GM18907 (cell line): ENCODE data around the gene PCID2.
"Not testable (repeated sequence)": the region's sequence is repeated elsewhere in the genome, so short reads cannot be mapped to it uniquely, and the experiment has no call there.

ENCODE experiments used
- ATAC-seq: cut with Tn5 transposase; IDR thresholded peaks from one replicate; pipeline ENCODE4 v1.9.1; 2021; ENCODE audit warnings: mild to moderate bottlenecking, moderate library complexity; ENCODE audit not compliant: unreplicated experiment

The PCID2 gene

DNA sequence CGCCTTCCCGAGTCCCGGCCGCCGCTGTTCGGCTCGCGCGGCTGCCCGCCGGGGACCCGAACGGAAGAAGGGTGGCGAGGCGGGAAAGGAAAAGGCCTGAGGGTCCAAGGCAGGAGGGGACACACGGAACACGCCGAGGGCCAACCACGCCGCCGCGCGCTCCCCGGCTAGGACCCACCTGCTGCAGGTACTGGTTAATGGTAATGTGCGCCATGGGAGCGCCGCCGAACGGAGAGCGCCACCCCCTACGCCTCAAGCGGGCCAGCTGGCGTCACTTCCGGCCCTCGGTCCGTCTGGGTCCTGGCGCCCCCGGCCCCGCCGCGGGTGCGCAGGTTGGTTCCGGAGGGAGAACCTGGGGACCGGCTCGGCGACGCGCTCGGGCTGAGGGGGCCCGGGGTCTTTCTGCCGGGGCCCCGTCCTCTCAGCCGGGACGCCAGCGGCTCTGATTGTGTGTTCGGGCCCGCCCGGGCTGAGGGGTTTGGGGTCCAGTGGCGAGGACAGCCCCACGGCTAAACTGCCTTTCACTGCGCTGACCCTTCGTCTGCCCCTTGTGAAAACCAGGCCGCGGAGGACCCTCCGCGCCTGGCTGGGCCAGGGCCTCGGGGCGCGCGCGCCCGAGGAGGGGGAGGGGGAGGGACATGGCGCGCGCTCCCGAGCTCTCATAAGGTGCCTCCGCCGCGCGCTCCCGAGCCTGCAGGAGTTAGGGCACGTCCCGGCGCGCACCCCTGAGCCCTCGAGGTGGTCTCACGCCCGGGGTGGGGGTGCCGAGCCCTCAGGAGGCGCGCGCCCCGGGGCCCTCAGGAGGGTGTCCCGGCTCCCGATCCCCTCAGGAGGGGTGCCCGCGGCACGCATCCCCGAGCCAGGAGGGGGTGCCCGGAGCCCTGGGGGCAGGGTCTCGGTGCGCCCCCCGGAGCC is at the start of gene PCID2:
TSS of gene PCID2 (minus strand) at position 249 of the 915 bp plus-strand sequence. CDS start at position 214, 35 bp downstream.
- ATAC-seq = peak; percentile 85

DNA sequence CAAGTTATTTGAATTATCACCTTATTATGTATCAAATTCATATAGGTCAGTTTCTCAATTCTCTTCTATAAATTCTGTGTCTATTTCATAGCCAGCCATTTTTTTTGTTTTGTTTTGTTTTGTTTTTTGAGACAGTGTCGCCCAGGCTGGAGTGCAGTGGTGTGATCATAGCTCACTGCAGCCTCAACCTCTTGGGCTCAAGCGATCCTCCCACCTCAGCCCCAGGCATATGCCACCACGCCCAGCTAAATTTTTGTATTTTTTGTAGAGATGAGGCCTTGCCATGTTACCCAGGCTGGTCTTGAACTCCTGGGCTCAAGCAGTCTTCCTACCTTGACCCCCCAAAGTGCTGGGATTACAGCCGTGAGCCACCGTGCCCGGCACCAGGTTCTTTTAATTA is 49.4 kb upstream of the PCID2 start:
- ATAC-seq = not testable (repeated sequence)

DNA sequence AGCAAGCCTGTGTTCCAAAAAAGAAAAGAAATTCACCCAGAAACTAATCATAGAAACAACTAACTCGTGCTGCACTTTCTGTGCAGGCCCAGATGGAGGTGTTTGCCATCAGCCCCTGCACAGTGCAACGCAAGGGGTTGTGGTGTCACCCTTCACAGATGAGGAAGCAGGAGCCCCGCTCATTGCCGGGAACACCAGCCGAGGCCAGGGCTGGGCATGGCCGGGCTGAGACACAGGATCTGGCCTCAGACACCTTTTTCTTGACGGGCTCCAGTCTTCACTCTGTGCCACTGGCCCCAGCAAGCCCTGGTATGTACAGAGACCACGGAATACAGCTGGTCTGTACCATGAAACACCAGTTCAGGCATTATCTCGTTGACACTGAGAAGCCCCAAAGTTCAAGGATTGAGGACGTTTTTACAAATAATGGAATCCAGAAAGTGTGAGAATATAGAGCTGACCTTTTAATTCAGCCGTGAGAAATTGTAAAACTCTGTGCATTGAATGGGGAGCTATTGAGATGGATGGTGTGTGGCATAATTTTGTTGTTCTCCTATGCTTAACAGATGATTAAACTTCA is 44.1 kb upstream of the PCID2 start:
- no peak for ATAC-seq

DNA sequence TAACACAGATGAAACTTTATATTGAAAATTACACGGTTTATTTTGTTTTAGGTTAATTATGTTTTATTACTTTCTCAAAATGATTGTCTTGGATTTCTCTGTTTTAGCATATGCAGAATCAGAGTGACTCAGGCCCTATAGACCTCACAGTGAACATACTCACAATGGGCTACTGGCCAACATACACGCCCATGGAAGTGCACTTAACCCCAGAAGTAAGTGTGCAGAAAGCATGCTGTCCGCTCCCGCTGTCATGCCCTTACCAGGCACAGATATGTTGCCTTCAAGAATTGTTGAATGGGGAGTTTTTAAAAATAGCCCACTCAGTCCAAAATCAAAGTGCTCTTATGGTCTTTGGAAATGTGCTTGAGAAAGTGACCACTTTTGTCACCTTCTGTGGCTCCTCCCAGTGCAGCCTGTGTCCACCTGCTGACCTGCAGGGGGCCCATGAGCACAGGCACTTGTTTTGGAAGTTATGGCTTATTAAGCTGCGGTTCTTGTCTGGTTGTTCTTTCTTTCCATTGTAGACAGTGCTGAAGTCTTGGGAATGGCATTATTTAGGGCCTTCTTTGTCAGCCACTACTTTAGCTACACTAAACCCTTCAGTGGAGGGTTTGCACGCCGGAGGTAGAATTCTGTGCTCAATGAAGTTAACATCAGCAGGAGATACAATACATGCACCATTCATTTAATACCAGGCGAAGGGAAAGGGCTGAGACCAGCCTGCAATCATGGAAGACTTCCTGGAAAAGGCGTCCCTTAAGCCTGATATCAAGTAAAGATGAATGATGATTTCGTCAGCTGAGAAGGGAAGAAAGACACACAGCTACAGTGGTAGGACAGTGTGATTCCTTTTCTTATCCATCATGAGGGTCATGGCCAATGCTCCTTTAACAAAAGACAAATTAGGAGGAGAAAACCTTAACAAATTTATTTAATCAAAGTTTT is 37.7 kb upstream of the PCID2 start:
- no peak for ATAC-seq

DNA sequence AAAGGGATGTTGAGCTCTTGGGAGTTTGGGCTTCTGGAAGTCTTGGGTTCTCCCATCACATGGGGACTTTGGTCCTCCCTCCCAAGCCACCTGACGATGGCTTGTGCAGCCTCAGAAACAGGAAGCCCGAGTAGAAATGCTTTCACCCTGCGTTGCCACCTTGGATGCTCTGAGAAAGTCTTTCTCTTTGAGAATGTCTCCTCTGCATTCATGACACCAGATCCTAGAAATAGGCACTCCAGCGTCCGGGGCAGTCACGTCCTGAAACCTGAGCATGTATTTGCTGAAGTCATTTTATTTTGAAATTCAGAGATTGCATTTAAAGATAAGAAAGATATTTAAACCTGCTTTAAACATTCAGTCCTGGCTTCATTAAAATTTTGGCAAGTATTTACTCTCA is 35.4 kb upstream of the PCID2 start:
- no peak for ATAC-seq

- not testable (repeated sequence) for ATAC-seq
Measured at GRCh38 chr13:113241623-113242022, 33.2 kb upstream of the PCID2 start.

GRCh38 chr13:113239986-113240385 is 31.5 kb upstream of the PCID2 start:
- ATAC-seq = no peak

DNA sequence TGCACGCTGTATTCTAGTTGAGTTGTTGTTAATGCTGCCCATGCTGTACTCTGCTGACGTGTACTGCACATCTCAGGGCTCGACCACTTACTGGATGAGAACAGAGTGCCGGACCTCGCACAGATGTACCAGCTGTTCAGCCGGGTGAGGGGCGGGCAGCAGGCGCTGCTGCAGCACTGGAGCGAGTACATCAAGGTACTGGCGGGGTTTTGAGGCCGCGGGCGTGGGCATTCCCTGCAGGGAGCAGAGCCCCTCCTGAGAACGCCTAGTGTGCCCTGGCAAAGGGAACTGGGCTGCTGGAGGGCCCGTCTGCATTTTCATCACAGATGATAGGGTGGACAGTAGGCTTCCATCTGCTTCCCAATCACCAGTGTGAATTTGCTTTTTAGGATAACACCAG is 30.9 kb upstream of the PCID2 start:
- ATAC-seq = no peak

GRCh38 chr13:113238536-113238935 is 30.1 kb upstream of the PCID2 start:
- no peak for ATAC-seq

GRCh38 chr13:113233101-113233500 is 24.6 kb upstream of the PCID2 start:
- no peak for ATAC-seq

DNA sequence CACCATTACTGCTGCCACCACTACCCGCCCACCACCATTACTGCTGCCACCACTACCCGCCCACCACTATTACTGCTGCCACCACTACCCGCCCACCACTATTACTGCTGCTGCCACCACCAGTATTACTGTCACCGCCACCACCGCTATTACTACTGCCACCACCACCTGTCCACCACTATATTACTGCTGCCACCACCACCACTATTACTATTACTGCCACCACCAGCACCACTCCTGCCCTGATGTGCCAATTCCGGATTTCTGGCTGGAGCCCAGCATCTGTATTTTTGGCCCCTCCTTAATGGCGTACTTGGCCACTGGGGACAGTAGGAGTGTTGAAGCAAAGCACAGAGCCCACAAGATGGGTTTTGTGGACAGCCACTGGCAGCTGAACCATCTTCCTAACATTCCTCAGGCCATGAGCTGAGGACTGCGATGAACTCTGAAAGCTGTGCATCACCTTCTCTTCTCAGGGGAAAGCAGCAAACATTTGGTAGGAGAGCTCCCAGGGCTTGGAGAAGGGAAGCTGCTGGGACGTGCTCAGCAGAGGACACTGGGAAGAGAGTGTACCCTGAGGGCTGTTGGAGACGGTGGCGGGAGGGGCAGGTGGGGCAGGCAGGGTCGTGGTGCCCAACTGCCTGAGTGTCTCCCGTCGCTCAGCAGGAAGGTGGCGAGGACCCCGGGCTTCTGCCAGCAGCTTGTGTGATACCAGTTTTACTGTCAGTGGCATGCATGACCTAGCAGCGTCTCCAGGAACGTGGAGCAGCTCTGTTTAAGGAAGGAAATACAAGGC is 23.9 kb upstream of the PCID2 start:
- ATAC-seq = no peak

DNA sequence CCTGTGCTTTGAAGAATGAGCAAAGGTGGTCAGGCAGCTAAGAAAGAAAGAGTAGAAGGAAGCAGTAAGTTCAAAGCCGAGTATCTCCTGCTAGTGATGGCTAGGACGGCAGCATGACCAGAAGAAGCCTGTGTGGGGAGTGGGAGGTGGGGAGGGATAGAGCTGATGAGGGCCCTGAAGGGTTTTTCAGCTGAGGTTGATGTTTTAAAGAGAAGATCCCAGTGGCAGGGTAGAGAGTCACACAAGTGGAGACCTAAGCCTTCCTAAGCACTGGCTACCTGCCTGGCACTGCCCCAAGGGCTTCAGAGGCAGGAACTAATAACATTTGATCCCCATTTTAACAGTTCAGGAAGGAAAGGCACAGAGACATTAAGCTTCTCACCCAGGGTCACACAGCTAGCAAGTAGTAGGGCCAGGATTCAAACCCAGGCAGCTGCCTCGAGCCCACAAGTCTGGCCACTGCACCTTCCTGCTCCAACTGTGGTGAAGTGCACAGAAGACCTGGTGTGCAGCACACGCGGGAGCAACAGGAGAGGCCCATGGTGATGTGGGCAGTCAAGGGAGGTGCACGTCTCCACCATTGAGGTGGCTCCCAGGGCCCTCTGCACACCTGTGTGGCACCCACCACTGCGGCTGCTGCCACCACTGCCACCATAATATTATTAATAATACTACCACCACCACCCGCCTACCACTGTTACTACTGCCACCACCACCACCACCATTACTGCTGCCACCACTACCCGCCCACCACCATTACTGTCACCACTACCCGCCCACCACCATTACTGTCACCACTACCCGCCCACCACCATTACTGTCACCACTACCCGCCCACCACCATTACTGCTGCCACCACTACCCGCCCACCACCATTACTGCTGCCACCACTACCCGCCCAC is 23.1 kb upstream of the PCID2 start:
- no peak for ATAC-seq

- no peak for ATAC-seq
Measured at GRCh38 chr13:113229791-113230190, 21.3 kb upstream of the PCID2 start.

GRCh38 chr13:113229161-113229560 is 20.7 kb upstream of the PCID2 start:
- ATAC-seq = no peak

- no peak for ATAC-seq
Measured at GRCh38 chr13:113226873-113227450, 18.5 kb upstream of the PCID2 start.

GRCh38 chr13:113225515-113225914 is 17.0 kb upstream of the PCID2 start:
- no peak for ATAC-seq

DNA sequence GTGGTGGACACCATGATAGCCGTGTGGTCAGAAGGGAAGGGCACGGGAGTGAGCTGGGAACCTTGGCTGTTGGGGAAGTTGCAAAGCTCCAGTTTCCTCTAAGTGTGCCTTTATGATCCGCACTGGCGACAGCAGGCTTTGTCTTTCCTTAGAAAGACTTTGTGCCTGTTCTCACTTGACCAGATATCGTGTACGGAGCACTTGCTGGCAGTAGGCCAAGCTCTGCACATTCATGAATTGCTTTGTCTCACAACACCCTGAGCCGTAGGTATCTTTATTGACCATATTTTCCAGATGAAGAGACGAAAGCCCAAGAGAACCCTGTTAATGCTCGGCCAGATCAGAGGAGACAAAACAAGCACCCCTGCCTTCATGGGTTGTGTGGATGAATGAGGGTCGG is 16.0 kb upstream of the PCID2 start:
- no peak for ATAC-seq

DNA sequence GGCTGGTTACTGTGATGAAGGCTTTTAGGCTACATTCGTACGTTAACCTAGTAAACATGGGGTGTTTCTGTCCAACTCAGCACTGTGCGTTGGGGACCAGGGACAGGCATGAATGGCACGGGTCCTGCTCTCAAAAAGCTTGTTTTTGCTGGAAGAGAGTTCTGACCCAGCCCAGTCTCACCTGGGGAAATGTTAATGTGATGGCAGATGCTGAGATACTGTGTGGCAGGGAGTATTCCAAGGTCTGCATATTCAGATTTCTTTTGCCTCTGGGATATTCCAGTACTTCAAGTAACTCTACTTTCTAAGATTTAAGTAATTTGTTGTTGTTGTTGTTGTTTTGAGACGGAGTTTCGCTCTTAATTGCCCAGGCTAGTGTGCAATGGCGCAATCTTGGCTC is 14.6 kb upstream of the PCID2 start:
- no peak for ATAC-seq

GRCh38 chr13:113220877-113221276 is 12.4 kb upstream of the PCID2 start:
- ATAC-seq = no peak
